SJSA1 (cell line): Measurements from ENCODE around the gene KRTAP10-3. TPM values are rescaled to one million over a fixed set of nuclear protein-coding genes. Genes with fewer than 3 reads are reported as not detected.

Experiments used
- DNase-seq, 2 experiments: peaks; one replicate each; pipeline ENCODE4 v3.0.0-alpha.2; 2015 to 2020; ENCODE audit warnings: low spot score in 2 of 2, low read depth in 1 of 2
- H3K27ac ChIP-seq: fragments of 250-450 bp; sonication (Bioruptor Pico); 2 replicates; pipeline ENCODE4 v1.5.1; 2020; ENCODE audit warnings: mild to moderate bottlenecking, moderate library complexity
- H3K27me3 ChIP-seq: fragments of 250-450 bp; sonication (Bioruptor Pico); replicated peaks from 2 replicates; pipeline ENCODE4 v1.5.1; 2020; ENCODE audit warnings: mild to moderate bottlenecking, moderate library complexity
- H3K36me3 ChIP-seq: fragments of 250-450 bp; sonication (Bioruptor Pico); 2 replicates; pipeline ENCODE4 v1.5.1; 2020; ENCODE audit warnings: mild to moderate bottlenecking
- H3K4me1 ChIP-seq: fragments of 250-450 bp; sonication (Bioruptor Pico); replicated peaks from 2 replicates; pipeline ENCODE4 v1.6.1; 2021; ENCODE audit warnings: mild to moderate bottlenecking
- H3K4me3 ChIP-seq: fragments of 250-450 bp; sonication (Bioruptor Pico); 2 replicates; pipeline ENCODE4 v1.5.1; 2020; ENCODE audit warnings: mild to moderate bottlenecking
- H3K9me3 ChIP-seq: fragments of 250-450 bp; sonication (Bioruptor Pico); replicated peaks from 2 replicates; pipeline ENCODE4 v1.5.1; 2020; ENCODE audit warnings: mild to moderate bottlenecking
- total RNA-seq: library from RNA; depleted of rRNA; stranded (reverse); fragments of >200 nt; shearing (Covaris generic); gene quantifications from 2 replicates; pipeline ENCODE4 v1.2.3, GENCODE V29; 2014

Gene KRTAP10-3
- total RNA-seq, 1 experiment from 2014 or later = not detected

DNA sequence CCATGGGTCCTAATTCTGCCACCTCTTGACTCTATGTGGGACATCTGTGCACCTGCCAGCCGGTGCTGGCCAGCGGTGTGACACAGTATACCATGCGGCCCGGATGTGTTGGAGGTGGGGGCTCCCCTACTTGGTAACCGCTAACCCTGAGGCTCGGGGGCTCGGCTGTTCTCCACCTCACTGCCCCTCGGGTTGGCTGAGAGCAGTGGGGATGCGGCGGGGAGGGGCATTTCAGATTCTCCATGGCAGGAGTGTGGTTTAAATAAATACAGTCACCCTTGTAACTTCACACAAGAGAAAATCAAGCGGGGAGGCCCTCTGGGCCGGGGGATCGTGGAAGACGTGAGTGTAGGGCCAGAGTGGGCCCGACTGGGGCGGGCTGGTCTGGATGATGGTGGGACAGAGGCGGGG is 29.6 kb downstream of the KRTAP10-3 start:
- Histone ChIP-seq H3K27me3 (peaks cover 3% of the 10 kb centered on the region; the same call in 1 of the 2 replicates), H3K9me3 (no peaks in the 10 kb centered on the region; the same call in 1 of the 2 replicates), H3K36me3 (no peaks in the 10 kb centered on the region), H3K27ac (no peak overlapping the region), H3K4me1 (no peaks in the 10 kb centered on the region), H3K4me3 (no peak overlapping the region)
- no peak for DNase-seq

DNA sequence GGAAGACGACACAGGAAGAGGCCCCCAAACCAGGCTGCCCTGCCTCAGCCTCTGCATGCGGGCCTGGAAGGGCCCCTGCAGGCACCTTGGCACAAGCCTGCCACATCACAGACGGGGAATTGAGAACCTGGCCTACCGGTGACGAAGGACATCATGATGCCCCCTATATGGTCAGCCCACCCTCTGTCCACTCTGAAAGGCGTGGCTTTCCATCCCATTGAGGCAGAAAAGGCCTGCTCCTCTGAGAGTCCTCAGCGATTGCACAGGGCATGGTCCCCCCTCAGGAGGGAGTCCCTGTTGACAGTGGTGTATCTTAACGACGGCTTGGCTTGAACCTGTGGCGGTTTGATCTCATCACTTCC is 30.0 kb downstream of the KRTAP10-3 start:
- DNase-seq = no peak
- no peak overlapping the region for H3K27ac ChIP-seq
- no peaks in the 10 kb centered on the region for H3K4me1 ChIP-seq
- no peak overlapping the region for H3K4me3 ChIP-seq
- H3K36me3 ChIP-seq = no peaks in the 10 kb centered on the region
- H3K27me3 ChIP-seq = peaks cover 3% of the 10 kb centered on the region; the same call in 1 of the 2 replicates
- peaks cover 1% of the 10 kb centered on the region; the same call in 1 of the 2 replicates for H3K9me3 ChIP-seq

DNA sequence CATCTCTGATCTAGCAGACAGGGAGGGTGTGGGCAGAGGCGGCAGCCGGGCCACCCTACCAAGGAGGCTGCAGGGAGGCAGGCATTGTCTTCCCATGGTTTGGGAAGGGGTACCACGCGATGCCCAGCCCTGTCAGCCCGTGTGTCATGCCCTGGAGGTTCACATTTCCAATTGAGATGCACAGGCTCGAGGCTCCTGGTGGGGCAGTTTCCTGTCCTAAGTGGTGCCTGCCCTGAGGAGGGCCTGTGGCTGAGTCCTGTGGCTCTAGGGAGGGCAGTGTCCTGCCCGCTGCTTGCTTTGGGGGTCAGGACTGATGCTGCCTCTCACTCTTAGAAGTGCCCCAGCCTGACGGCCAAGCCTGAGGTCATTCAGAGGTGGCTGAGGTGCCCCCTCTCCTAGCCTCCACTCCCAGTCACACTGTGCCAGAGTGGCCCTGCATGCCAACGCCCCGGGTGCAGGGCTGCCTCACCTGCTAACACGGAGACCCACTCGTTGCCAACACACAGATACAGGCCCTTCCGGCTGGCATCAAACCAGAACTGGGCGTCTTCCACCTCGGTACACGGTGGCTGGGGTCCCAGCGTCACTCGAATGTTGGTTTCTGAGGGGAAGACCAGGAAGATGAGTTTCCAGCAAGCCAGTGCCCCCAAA is 30.5 kb downstream of the KRTAP10-3 start:
- no peak for DNase-seq
- Histone ChIP-seq H3K4me1 (no peaks in the 10 kb centered on the region), H3K4me3 (no peak overlapping the region), H3K27me3 (peaks cover 3% of the 10 kb centered on the region; the same call in 1 of the 2 replicates), H3K36me3 (no peaks in the 10 kb centered on the region), H3K27ac (no peak overlapping the region), H3K9me3 (peaks cover 6% of the 10 kb centered on the region; the same call in 1 of the 2 replicates)

DNA sequence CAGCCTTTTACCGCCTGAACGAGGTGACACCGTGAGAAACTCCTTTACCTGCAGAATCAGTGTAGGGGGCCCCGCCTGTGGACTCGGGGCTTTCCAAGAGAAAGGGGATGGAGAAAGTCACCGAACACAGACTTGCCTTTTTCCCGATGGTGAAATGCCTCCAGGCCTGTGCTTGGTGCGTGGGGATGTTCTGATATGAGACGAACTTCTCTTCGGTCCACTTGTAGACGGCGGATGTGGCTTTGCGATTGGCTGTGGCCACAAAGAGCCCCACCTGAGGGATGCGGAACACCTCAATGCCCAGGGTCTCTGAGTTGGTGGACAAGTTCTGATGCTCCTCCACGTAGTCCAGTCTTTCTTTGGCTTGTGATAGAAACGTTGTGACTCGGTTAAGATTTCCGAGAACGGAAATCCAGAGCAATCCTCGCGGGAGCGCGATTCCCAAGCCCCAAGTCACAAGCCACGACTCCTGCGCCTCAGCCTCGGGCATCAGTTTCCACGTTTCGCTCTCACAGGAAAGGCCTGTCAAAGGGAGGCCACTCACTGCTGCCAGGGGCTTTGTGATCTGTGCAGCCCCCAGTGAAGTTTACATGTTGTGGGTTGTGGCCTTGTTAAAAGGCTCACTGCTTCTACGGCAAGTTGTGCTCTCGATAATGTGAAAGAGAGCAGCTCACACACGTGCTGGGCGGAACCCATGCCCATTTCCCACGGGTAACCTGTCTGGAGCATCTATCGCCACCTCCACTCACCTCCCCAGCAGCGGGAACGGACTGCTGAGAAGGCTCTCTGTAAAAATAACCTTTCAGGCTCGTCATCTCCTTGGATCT is 31.2 kb downstream of the KRTAP10-3 start:
- Histone ChIP-seq H3K9me3 (peaks cover 6% of the 10 kb centered on the region; the same call in 1 of the 2 replicates), H3K27me3 (peaks cover 3% of the 10 kb centered on the region; the same call in 1 of the 2 replicates), H3K4me3 (no peak overlapping the region), H3K27ac (no peak overlapping the region), H3K36me3 (no peaks in the 10 kb centered on the region), H3K4me1 (no peaks in the 10 kb centered on the region)
- DNase-seq = no peak

DNA sequence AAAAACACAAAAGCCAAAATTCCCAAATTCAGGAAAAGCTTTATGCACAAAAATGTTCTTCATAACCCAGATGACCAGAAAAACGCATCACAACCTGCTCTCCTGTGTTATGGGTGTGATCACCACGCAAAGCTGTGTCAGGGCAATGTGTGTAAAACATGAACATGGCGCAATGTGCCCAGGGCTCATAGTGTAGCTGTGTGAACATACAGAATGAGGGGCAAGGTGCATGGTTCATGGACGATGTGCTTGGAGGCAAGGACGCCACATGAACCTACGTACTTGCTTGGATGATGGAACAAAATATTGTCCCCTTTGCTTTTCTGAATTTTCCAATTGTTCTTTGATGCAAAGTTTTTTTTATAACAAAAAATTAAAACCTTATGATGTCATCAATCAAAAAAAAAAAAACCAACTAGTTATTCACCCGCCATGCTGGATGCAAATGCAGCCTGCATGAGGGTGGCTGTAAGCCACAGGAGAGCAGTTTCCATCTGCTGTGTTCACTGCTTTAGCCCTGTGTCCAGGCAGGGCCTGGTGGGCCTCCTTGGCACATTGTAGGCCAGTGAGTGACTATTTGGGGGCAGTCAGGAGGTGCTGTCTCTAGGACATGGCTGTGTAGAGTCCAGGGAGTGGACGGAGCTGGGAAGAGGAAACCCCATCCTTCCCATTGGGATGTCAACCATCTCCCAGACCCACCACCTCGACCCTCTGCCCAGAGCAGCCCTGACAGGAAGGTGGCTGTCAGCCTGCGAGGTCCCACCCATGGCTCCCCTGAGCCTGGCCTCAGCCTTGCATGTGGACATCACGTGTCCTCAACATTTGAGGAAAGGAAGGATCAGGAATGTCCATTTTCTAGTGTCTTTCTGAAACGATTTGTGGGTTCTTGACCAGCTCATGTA is 32.2 kb downstream of the KRTAP10-3 start:
- Histone ChIP-seq H3K27me3 (peaks cover 3% of the 10 kb centered on the region; the same call in 1 of the 2 replicates), H3K36me3 (no peaks in the 10 kb centered on the region), H3K27ac (no peak overlapping the region), H3K4me3 (no peak overlapping the region), H3K9me3 (peaks cover 6% of the 10 kb centered on the region; the same call in 1 of the 2 replicates), H3K4me1 (no peaks in the 10 kb centered on the region)
- DNase-seq = no peak

DNA sequence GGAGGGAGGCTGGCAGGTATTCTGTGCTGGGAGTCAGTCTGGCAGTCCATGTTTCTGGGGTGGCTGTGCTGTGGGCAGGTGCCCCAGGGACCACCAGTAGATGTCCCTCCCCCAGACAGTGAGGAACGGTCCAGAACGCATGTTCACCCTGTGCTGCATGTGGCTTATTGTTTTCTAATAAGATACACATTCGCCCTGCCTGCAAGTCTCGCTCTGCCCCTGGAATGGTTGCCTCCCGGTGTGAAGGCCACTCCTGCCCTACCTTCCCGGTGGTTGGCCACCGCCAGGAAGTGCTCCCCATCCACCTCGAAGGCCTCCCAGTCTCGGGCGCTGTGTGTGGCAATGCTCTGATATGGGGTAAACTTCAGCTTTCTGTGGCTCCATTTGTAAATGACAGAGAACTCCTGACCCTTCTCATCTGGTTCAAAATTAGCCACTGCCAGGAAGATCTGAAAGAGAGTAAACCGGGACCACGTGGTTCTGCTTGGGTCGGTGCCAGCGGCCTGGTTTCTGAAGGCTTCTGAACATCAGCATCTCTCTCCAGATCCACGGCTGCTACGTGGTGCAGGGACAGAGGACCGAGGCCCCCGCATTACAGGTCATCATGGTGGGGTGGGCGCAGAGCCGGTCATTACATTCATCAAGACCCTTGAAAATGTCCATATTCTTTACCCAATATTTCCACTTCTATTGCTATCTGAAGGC is 33.1 kb downstream of the KRTAP10-3 start:
- DNase-seq = no peak
- Histone ChIP-seq H3K4me3 (no peak overlapping the region), H3K36me3 (no peaks in the 10 kb centered on the region), H3K4me1 (no peaks in the 10 kb centered on the region), H3K27me3 (peaks cover 3% of the 10 kb centered on the region; the same call in 1 of the 2 replicates), H3K9me3 (peaks cover 6% of the 10 kb centered on the region; the same call in 1 of the 2 replicates), H3K27ac (no peak overlapping the region)

DNA sequence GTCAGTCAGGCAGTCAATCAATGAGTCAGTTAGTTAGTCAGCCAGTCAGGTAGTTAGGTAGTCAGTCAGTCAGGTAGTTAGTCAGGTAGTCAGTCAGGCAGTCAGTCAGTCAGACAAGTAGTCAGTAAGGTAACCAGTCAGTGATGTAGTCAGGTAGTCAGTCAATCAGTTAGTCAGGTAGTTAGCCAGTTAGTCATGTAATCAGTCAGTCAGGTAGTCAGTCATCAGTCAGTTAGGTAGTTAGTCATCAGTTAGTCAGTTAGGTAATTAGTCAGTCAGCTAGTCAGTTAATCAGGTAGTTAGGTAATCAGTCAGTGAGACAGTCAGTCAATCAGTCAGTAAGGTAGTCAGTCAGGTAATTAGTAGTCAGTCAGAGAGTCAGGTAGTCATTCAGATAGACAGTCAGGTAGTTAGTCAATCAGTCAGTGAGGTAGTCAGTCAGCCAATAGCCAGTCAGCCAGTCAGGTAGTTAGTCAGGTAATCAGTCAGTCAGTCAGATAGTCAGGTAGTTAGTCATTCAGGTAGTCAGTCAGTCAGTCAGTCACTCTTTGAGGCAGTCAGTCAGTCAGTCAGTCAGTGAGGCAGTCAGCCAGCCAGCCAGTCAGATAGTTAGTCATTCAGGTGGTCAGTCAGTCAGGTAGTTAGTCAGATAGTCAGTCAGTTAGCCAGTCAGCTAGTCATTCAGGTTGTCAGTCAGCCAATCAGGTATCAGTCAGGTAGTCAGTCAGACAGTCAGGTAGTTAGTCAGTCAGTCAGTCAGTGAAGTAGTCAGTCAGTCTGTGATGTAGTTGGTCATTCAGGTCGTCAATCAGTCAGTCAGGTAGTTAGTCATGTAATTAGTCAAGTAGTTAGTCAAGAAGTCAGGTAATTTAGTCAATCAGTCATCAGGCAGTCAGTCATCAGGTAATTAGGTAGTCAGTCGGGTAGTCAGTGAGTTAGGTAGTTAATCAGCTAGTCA is 33.9 kb downstream of the KRTAP10-3 start:
- H3K4me3 ChIP-seq = no peak overlapping the region
- H3K27me3 ChIP-seq = peaks cover 3% of the 10 kb centered on the region; the same call in 1 of the 2 replicates
- H3K36me3 ChIP-seq = no peaks in the 10 kb centered on the region
- H3K27ac ChIP-seq = no peak overlapping the region
- no peaks in the 10 kb centered on the region for H3K4me1 ChIP-seq
- DNase-seq = no peak
- H3K9me3 ChIP-seq = peaks cover 6% of the 10 kb centered on the region; the same call in 1 of the 2 replicates

DNA sequence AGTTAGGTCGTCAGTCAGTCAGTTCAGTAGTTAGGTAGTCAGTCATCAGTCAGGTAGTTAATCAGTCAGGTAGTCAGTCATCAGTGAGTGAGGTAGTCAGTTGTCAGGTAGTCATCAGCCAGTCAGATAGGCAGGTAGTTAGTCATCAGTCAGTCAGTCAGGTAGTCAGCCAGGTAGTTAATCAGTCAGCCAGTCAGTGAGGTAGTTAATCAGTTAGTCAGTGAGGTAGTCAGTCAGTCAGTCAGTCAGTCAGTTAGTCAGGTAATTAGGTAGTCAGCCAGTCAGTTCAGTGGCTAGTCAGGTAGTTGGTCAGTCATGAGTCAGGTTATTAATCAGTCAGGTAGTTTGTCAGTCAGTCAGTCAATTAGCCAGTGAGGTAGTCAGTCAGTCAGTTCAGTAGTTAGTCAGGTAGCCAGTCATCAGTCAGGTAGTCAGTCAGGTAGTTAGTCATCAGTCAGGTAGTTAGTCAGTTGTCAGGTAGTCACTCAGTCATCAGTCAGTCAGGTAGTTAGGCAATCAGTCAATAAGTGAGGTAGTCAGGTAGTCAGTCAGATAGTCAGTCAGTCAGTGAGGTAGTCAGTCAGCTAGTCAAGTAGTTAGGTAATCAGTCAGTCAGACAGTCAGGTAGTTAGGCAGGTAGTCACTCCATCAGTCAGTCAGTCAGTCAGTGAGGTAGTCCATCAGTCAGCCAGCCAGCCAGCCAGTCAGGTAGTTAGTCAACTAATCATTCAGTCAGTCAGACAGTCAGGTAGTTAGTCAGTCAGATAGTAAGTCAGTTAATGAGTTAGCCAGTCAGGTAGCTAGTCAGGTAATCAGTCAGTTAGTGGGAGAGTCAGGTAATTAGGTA is 34.8 kb downstream of the KRTAP10-3 start:
- DNase-seq = no peak

DNA sequence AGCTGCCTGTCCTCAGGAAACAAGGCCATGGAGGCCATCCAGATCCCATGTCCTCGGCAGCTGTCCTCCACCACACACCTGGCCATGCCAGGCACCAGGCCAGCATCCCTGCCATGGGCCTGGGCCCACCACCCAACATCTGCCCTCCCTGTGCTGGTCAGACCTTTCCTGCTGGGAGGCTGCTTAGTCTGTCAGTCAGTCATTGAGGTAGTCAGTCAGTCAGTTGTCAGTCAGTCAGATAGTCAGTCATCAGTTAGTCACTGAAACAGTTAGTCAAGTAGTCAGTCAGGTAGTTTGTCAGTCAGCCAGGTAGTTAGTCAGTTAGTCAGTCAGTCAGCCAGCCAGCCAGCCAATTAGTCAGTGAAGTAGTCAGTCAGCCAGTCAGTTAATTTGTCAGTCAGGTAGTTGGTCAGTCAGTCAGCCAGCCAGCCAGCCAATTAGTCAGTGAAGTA is 35.8 kb downstream of the KRTAP10-3 start:
- Histone ChIP-seq H3K9me3 (peaks cover 6% of the 10 kb centered on the region), H3K27ac (no peak overlapping the region), H3K4me1 (no peaks in the 10 kb centered on the region), H3K27me3 (peaks cover 3% of the 10 kb centered on the region; the same call in 1 of the 2 replicates), H3K36me3 (no peaks in the 10 kb centered on the region), H3K4me3 (no peak overlapping the region)
- no peak for DNase-seq

More for the DNA sequence above, 34.8 kb downstream of the KRTAP10-3 start:
- Histone ChIP-seq H3K36me3 (no peaks in the 10 kb centered on the region), H3K4me3 (no peak overlapping the region), H3K27ac (no peak overlapping the region), H3K4me1 (no peaks in the 10 kb centered on the region), H3K9me3 (peaks cover 6% of the 10 kb centered on the region), H3K27me3 (peaks cover 3% of the 10 kb centered on the region; the same call in 1 of the 2 replicates)

DNA sequence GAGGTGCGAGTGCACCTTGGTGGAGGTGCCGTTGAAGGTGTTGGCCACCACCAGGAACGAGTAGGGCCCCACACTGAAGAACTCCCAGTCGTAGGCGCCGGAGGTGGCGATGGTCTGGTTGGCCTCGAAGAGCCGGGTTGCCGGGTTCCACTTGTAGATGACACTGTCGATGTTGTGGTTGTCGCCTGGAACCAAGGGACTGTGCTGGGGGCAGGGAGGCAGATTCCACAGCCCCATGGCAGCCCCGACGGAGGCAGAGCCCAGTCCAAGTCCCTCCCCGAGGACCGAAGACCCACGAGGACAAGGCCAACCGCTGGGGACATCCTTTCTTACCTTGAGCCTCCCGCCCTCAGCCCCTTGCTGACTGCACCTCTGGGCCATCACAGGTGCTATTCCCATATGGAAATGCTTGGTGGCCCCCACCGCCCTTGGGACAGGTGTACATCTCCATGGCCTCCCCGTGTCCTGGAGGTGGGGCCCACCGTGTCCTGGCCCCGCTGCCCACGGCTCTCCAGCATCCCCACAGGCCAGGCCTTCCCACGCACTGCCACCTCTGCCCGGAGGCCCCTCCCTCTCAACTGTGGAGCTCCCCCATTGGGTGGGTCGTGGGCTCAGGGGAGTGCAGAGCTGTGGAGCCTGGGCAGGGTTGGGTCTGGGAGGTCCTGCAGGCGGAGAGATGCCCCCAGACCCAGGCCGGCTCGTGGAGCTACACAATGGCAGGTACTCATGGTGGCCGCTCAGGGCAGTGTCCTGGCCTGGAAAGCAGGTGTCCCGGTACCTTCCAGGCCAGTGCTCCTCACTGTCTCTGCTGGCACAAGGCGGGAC is 36.5 kb downstream of the KRTAP10-3 start:
- peaks cover 6% of the 10 kb centered on the region for H3K9me3 ChIP-seq
- DNase-seq = no peak

More for the DNA sequence above, 36.5 kb downstream of the KRTAP10-3 start:
- Histone ChIP-seq H3K36me3 (no peaks in the 10 kb centered on the region), H3K4me1 (no peaks in the 10 kb centered on the region), H3K4me3 (no peak overlapping the region), H3K27ac (no peak overlapping the region), H3K27me3 (peaks cover 3% of the 10 kb centered on the region; the same call in 1 of the 2 replicates)
